Thyroid gland (tissue), 4 donors: ENCODE measurements around the gene BUB1B.

Experiments used
- CTCF ChIP-seq, 6 experiments: fragments of 200-600 bp in 3 of 6; fragments of 450-650 bp in 3 of 6; sonication (generic) in 3 of 6; IDR thresholded peaks; one replicate each; pipeline ENCODE4 v1.5.1; 2016 to 2019; ENCODE audit warnings: antibody characterized with exemption in 6 of 6, mild to moderate bottlenecking in 2 of 6, inconsistent platforms in 1 of 6, moderate library complexity in 1 of 6
- POLR2A ChIP-seq, 2 donors: fragments of 450-650 bp; IDR thresholded peaks; one replicate each; pipeline ENCODE4 v1.6.1; 2017; ENCODE audit warnings: antibody characterized with exemption in 2 of 2, mild to moderate bottlenecking in 2 of 2, moderate library complexity in 1 of 2

GRCh38 chr15:40137303-40138200 is 23.3 kb upstream of the BUB1B start:
- no peak for TF ChIP-seq POLR2A (IDR thresholded peaks at IDR 0.05)
- TF ChIP-seq CTCF (IDR thresholded peaks at IDR 0.05) = no peak
